NB4 (cell line): Measurements from ENCODE around the gene CKMT2.

Source experiments
- DNase-seq: peaks from one replicate; pipeline ENCODE4 v3.0.0; 2010; ENCODE audit warnings: low read depth
- H3K4me3 ChIP-seq: one replicate; pipeline ENCODE4 v1.5.1; 2011; ENCODE audit warnings: mild to moderate bottlenecking, low read depth, low read length, moderate library complexity
- CTCF ChIP-seq: IDR thresholded peaks from one replicate; pipeline ENCODE4 v1.5.1; 2012; ENCODE audit warnings: low read depth, low read length
- MAX ChIP-seq: IDR thresholded peaks from 2 replicates; pipeline ENCODE4 v1.6.1; 2011; ENCODE audit warnings: low read depth, low read length
- MYC ChIP-seq: IDR thresholded peaks from 2 replicates; pipeline ENCODE4 v1.6.1; 2011; ENCODE audit warnings: low read depth, low read length
- POLR2A ChIP-seq: IDR thresholded peaks from 2 replicates; pipeline ENCODE4 v1.6.1; 2011; ENCODE audit warnings: mild to moderate bottlenecking; ENCODE audit not compliant: insufficient read length; ENCODE audit errors: extremely low read depth

The CKMT2 gene

GRCh38 chr5:81238460-81238859, 5.3 kb downstream of the CKMT2 start:
- no peak for DNase-seq
- no peak overlapping the region for H3K4me3 ChIP-seq
- no peak for TF ChIP-seq MYC
- TF ChIP-seq CTCF: no peak
- TF ChIP-seq POLR2A: no peak
- TF ChIP-seq MAX: no peak

GRCh38 chr5:81239613-81240012, 6.5 kb downstream of the CKMT2 start:
- H3K4me3 ChIP-seq: no peak overlapping the region
- no peak for TF ChIP-seq MAX
- no peak for TF ChIP-seq MYC
- TF ChIP-seq POLR2A: no peak
- no peak for TF ChIP-seq CTCF
- no peak for DNase-seq

- DNase-seq: no peak
- TF ChIP-seq POLR2A (no peak), CTCF (no peak), MYC (no peak), MAX (no peak)
- no peak overlapping the region for H3K4me3 ChIP-seq
Measured at GRCh38 chr5:81241001-81241400, 7.9 kb downstream of the CKMT2 start.

- no peak overlapping the region for H3K4me3 ChIP-seq
- no peak for DNase-seq
- TF ChIP-seq MYC: no peak
- no peak for TF ChIP-seq POLR2A
- no peak for TF ChIP-seq MAX
- TF ChIP-seq CTCF: no peak
Measured at GRCh38 chr5:81241961-81242648, 9.0 kb downstream of the CKMT2 start.

GRCh38 chr5:81242906-81243436, 9.8 kb downstream of the CKMT2 start:
- no peak overlapping the region for H3K4me3 ChIP-seq
- DNase-seq: no peak
- no peak for TF ChIP-seq MYC
- TF ChIP-seq CTCF: no peak
- no peak for TF ChIP-seq POLR2A
- no peak for TF ChIP-seq MAX
